HepG2 (cell line): ENCODE measurements around the gene MAP3K1. TPM values are rescaled to one million over a fixed set of nuclear protein-coding genes. Genes with fewer than 3 reads are reported as not detected.
A peak's percentile ranks its signal among the peaks of the same experiment; 100 is the strongest.

ENCODE experiments used
- ATAC-seq: fragments of 200-7000 bp; cut with Tn5 transposase; 3 replicates; pipeline ENCODE4 v1.9.1; 2020; ENCODE audit warnings: mild to moderate bottlenecking, moderate library complexity
- BruUV-seq: library from RNA; stranded (reverse); fragments of 400-500 nt; replicated peaks from 2 replicates; lab custom pipeline; 2021; lab: Mats Ljungman, UMichigan
- CTCF ChIA-PET: fragments of 300-600 bp; formaldehyde crosslinking; extraction: SDS; loops from one replicate; lab custom pipeline; 2021; ENCODE audit warnings: low total read pairs, inconsistent platforms, low intra/inter-chr PET ratio; lab: Yijun Ruan, JAX
- POLR2A ChIA-PET: fragments of 350-600 bp; sonication (Branson Sonifier 250); formaldehyde crosslinking; loops from one replicate; lab custom pipeline; 2020; ENCODE audit warnings: antibody characterized with exemption, inconsistent platforms; lab: Yijun Ruan, JAX
- DNase-seq: peaks from one replicate; pipeline ENCODE4 v3.0.0-alpha.2; 2015; ENCODE audit warnings: low spot score
- FAIRE-seq: peaks from 3 replicates; lab custom pipeline; 2011; peaks lifted over from hg19 to GRCh38; lab: Jason Lieb, UNC
- H2AFZ ChIP-seq: one replicate; pipeline ENCODE4 v1.6.1; 2011; ENCODE audit warnings: low read length, inconsistent platforms
- H3K27ac ChIP-seq: fragments of 300-600 bp; 3 replicates; pipeline ENCODE4 v1.8.0; 2011; ENCODE audit warnings: mixed run types, mild to moderate bottlenecking, mixed read lengths, low read length, inconsistent platforms; ENCODE audit not compliant: insufficient read depth; ENCODE audit errors: extremely low read length
- H3K27me3 ChIP-seq, 2 experiments: fragments of 200-600 bp in 1 of 2; 2 replicates in 1 of 2; 3 replicates in 1 of 2; pipeline versions ENCODE4 v1.6.0 to v1.8.0; 2011; ENCODE audit warnings: low read length in 2 of 2, mild to moderate bottlenecking in 2 of 2, moderate library complexity in 2 of 2, inconsistent platforms in 1 of 2; ENCODE audit not compliant: insufficient read depth in 2 of 2, control insufficient read depth in 1 of 2
- H3K36me3 ChIP-seq, 2 experiments: fragments of 200-600 bp in 1 of 2; replicated peaks in 1 of 2; 2 replicates in 1 of 2; 3 replicates in 1 of 2; pipeline versions ENCODE4 v1.5.1 to v1.8.0; 2011; ENCODE audit warnings: low read length in 2 of 2, inconsistent platforms in 1 of 2; ENCODE audit not compliant: insufficient read depth in 2 of 2, control insufficient read depth in 1 of 2
- H3K4me1 ChIP-seq: 2 replicates; pipeline ENCODE4 v1.5.1; 2012; ENCODE audit warnings: low read length, inconsistent platforms; ENCODE audit not compliant: insufficient read depth
- H3K4me2 ChIP-seq: 2 replicates; pipeline ENCODE4 v1.6.0; 2011; ENCODE audit warnings: low read depth, low read length, inconsistent platforms
- H3K4me3 ChIP-seq, 3 experiments: fragments of 200-600 bp in 1 of 3; sonication (generic), shearing (Covaris generic) in 1 of 3; replicated peaks in 1 of 3; 2 replicates each; pipeline ENCODE4 v1.5.1; 2011 to 2016; ENCODE audit warnings: low read length in 3 of 3, inconsistent platforms in 2 of 3, low read depth in 2 of 3, mild to moderate bottlenecking in 2 of 3, control low read depth in 1 of 3, mixed read lengths in 1 of 3; ENCODE audit not compliant: insufficient read depth in 1 of 3
- H3K79me2 ChIP-seq: one replicate; pipeline ENCODE4 v1.6.1; 2011; ENCODE audit warnings: low read length, inconsistent platforms; ENCODE audit not compliant: insufficient read depth
- H3K9ac ChIP-seq: 2 replicates; pipeline ENCODE4 v1.6.0; 2011; ENCODE audit warnings: mild to moderate bottlenecking, low read depth, low read length, inconsistent platforms; ENCODE audit not compliant: insufficient read depth
- H3K9me3 ChIP-seq: 2 replicates; pipeline ENCODE4 v1.5.1; 2012; ENCODE audit warnings: mild to moderate bottlenecking, low read length
- H4K20me1 ChIP-seq: 2 replicates; pipeline ENCODE4 v1.6.0; 2011; ENCODE audit warnings: inconsistent platforms, mild to moderate bottlenecking, low read length, moderate library complexity; ENCODE audit not compliant: insufficient read depth
- ATF3 ChIP-seq: sonication (generic); formaldehyde crosslinking; IDR thresholded peaks from 2 replicates; pipeline ENCODE4 v1.4.0; 2020; ENCODE audit warnings: missing genetic modification reagents
- ATF4 ChIP-seq, 2 experiments: fragments of 450-650 bp in 1 of 2; sonication (generic) in 1 of 2; formaldehyde crosslinking; IDR thresholded peaks; 2 replicates each; pipeline versions ENCODE4 v1.5.0 to v1.8.0; 2020 to 2022; ENCODE audit warnings: mild to moderate bottlenecking in 1 of 2, missing genetic modification reagents in 1 of 2
- CAMTA2 ChIP-seq: sonication (generic); formaldehyde crosslinking; IDR thresholded peaks from 2 replicates; pipeline ENCODE4 v1.4.0; 2020; ENCODE audit warnings: mild to moderate bottlenecking, missing genetic modification reagents, borderline replicate concordance
- MAFF ChIP-seq: IDR thresholded peaks from 2 replicates; pipeline ENCODE4 v1.6.1; 2011; ENCODE audit warnings: low read depth, low read length, improper control_type of control experiment
- MAFK ChIP-seq, 2 experiments: IDR thresholded peaks in 1 of 2; conservative IDR thresholded peaks in 1 of 2; 2 replicates each; pipeline ENCODE4 v1.6.1; 2011; ENCODE audit warnings: improper control_type of control experiment in 2 of 2, low read length in 2 of 2
- WGBS: methylation state at CpG from one replicate; pipeline ENCODE4 v1.1.6; 2017; ENCODE audit warnings: low lambda C conversion rate; 5-methylcytosine and 5-hydroxymethylcytosine counted together
- in situ Hi-C: cut with HindIII; loops from 2 replicates; pipeline ENCODE4 v1.10.0; 2017; ENCODE audit warnings: low pct_unique_long_range_greater_than_20kb; ENCODE audit not compliant: extremely low pct_ligation_motif_present
- intact Hi-C: fragments of 100-400 bp; cut with micrococcal nuclease; formaldehyde crosslinking; loops from one replicate; pipeline ENCODE4 v1.10.0; 2022; ENCODE audit not compliant: unreplicated experiment
- polyA plus RNA-seq, 8 experiments: library from polyadenylated mRNA; depleted of rRNA in 3 of 8; stranded (reverse) in 7 of 8; unstranded in 1 of 8; fragments of >200 nt; fragmentation: Illumina TruSeq in 4 of 8; extraction: Trizol in 4 of 8; gene quantifications; 2 replicates each; pipeline versions ENCODE4 v1.2.1 to v1.2.3, GENCODE V29; 2011 to 2016; ENCODE audit warnings: low read depth in 4 of 8, missing spikeins in 1 of 8, mixed read lengths in 1 of 8; ENCODE audit not compliant: insufficient read depth in 1 of 8
- total RNA-seq, 5 experiments: library from RNA; depleted of rRNA; stranded (reverse); fragments of >200 nt; fragmentation: Illumina TruSeq; extraction: Trizol; gene quantifications; 2 replicates each; pipeline ENCODE4 v1.2.3, GENCODE V29; 2016; ENCODE audit warnings: low read depth in 1 of 5

The MAP3K1 gene
- total and polyA plus RNA-seq, 2 of the 13 experiments (the other 11 are each of a cell fraction or from before 2014, with no cell fraction given) = 16.4 to 30.3 TPM

DNA sequence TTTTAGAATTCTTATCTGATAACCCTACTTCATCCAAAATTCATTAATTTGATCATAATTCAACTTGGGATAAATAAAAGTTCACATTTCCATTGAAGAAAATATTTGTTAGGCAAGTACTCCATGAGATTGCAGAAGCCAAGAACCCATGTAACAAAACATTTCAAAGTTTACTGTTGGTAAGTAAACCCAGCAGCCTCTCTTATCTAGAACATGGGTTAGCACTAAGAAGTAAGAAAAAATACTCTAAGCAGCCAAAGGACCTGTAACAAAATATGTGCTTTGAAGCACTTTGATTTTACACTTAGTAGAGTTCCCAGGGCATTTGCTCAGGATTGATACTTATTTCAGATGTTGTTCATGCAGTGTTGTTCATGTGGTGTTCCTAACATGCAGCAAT, 8.7 kb downstream of the MAP3K1 start:
- no TSS peak for BruUV-seq
- in situ Hi-C loops = no loop called here
- H2AFZ ChIP-seq = no peak overlapping the region
- no peak for TF ChIP-seq ATF3
- 0 out of 4 replicates have a peak, but pooled peaks of 1 of the 2 experiments have one; percentile 20 for TF ChIP-seq ATF4 (CRISPR knock-in tag; IDR thresholded peaks at IDR 0.05)
- TF ChIP-seq, all 625 proteins: peak for 1
- H3K4me3 ChIP-seq = no peak overlapping the region
- no peak overlapping the region for H3K4me2 ChIP-seq
- H3K27ac ChIP-seq = no peak overlapping the region
- intact Hi-C loops = no loop called here
- FAIRE-seq (no peak), DNase-seq (no peak), ATAC-seq (no peak)
- H3K79me2 ChIP-seq = peaks cover 98% of the 10 kb centered on the region
- no peaks in the 10 kb centered on the region for H3K9me3 ChIP-seq
- no peaks in the 10 kb centered on the region for H3K27me3 ChIP-seq
- no peak overlapping the region for H3K9ac ChIP-seq
- peaks cover 49% of the 10 kb centered on the region for H4K20me1 ChIP-seq
- ChIA-PET CTCF (no interaction called here), POLR2A (no interaction called here)
- peaks cover 85% of the 10 kb centered on the region for H3K4me1 ChIP-seq
- H3K36me3 ChIP-seq = peaks cover 4 to 10% of the 10 kb centered on the region in 2 experiments; a peak in 3 of 5 replicates

- peaks cover 4 to 10% of the 10 kb centered on the region in 2 experiments; a peak in 3 of 5 replicates for H3K36me3 ChIP-seq
- no peak for DNase-seq
- H3K4me1 ChIP-seq = peaks cover 85% of the 10 kb centered on the region
- in situ Hi-C loops (loop anchor here (25.0 kb wide), 2 partner anchors 338 to 888 kb away; no protein-coding TSS in a partner anchor), intact Hi-C loops (no loop called here)
- H3K9ac ChIP-seq = no peak overlapping the region
- H3K27ac ChIP-seq = no peak overlapping the region
- WGBS = 98% methylated on average over 3 of the region's 3 CpGs
- H3K9me3 ChIP-seq = no peaks in the 10 kb centered on the region
- no peak overlapping the region for H3K4me2 ChIP-seq
- CTCF ChIA-PET = no interaction called here
- H3K4me3 ChIP-seq = no peak overlapping the region
- peaks cover 57% of the 10 kb centered on the region for H4K20me1 ChIP-seq
- POLR2A ChIA-PET = no interaction called here
- FAIRE-seq = no peak
- ATAC-seq = no peak
- H3K27me3 ChIP-seq = no peaks in the 10 kb centered on the region
- peak; percentile 27; the same call in 1 of the 2 replicates for TF ChIP-seq MAFF
- peak; percentile 28 to 40; a peak in 1 of 4 replicates for TF ChIP-seq MAFK (conservative IDR thresholded peaks at IDR 0.05 in 1 of 2, IDR thresholded peaks at IDR 0.05 in 1 of 2; ENCODE audit: low read length in 2 of 2)
- TF ChIP-seq CAMTA2 (CRISPR knock-in tag) = no peak
- peaks cover 98% of the 10 kb centered on the region for H3K79me2 ChIP-seq
- no TSS peak for BruUV-seq
- no peak overlapping the region for H2AFZ ChIP-seq
Observed at GRCh38 chr5:56825222-56825824, 10.0 kb downstream of the MAP3K1 start.
